GM12878 (cell line): ENCODE data around the gene SLC2A4.

Source experiments
- CTCF ChIP-seq, 3 experiments: IDR thresholded peaks in 2 of 3; conservative IDR thresholded peaks in 1 of 3; 2 replicates each; pipeline ENCODE4 v1.5.1; 2011; ENCODE audit warnings: low read depth in 3 of 3, low read length in 3 of 3, mild to moderate bottlenecking in 3 of 3, control low read depth in 2 of 3, moderate library complexity in 2 of 3, inconsistent platforms in 1 of 3, mixed read lengths in 1 of 3; ENCODE audit not compliant: control insufficient read depth in 2 of 3, insufficient read depth in 1 of 3; ENCODE audit errors: extremely low read depth in 1 of 3
- HCFC1 ChIP-seq: fragments of 150-350 bp; IDR thresholded peaks from 2 replicates; pipeline ENCODE4 v1.6.1; 2014; ENCODE audit warnings: low read length
- JUND ChIP-seq: IDR thresholded peaks from 2 replicates; pipeline ENCODE4 v1.6.1; 2012; ENCODE audit warnings: low read depth, mild to moderate bottlenecking, low read length, improper control_type of control experiment, moderate library complexity
- PAX8 ChIP-seq: fragments of 450-650 bp; IDR thresholded peaks from 2 replicates; pipeline ENCODE4 v1.6.1; 2017; ENCODE audit warnings: mild to moderate bottlenecking, moderate library complexity
- POLR2A ChIP-seq: IDR thresholded peaks from 2 replicates; pipeline ENCODE4 v1.6.1; 2011; ENCODE audit warnings: low read depth, mild to moderate bottlenecking, low read length
- RAD21 ChIP-seq: IDR thresholded peaks from 2 replicates; pipeline ENCODE4 v1.6.1; 2011; ENCODE audit warnings: mild to moderate bottlenecking, low read depth, low read length, moderate library complexity; ENCODE audit not compliant: insufficient read depth

- TF ChIP-seq HCFC1 (no peak), JUND (no peak), RAD21 (no peak), CTCF (IDR thresholded peaks at IDR 0.05 in 2 of 3, conservative IDR thresholded peaks at IDR 0.05 in 1 of 3; ENCODE audit: control insufficient read depth in 2 of 3, extremely low read depth in 1 of 3, insufficient read depth in 1 of 3, low read depth in 3 of 3, low read length in 3 of 3) (no peak), POLR2A (no peak), PAX8 (no peak)
These were observed 12.5 kb downstream of the SLC2A4 start for GRCh38 chr17:7293816-7294613.
